ENCODE measurements around the gene BID.
A peak's percentile ranks its signal among the peaks of the same experiment; 100 is the strongest.

BID gene

GRCh38 chr22:17710023-17710422 is 64.2 kb downstream of the BID start:
- no peak overlapping the region for H3K4me3 ChIP-seq (replicated peaks in 1 of 2; ENCODE audit: low read depth in 2 of 2, low read length in 2 of 2)
- DNase-seq (ENCODE audit: low read depth in 2 of 2) = peak in 1 of 2 donors; percentile 23
- TF ChIP-seq, protein P1, sequence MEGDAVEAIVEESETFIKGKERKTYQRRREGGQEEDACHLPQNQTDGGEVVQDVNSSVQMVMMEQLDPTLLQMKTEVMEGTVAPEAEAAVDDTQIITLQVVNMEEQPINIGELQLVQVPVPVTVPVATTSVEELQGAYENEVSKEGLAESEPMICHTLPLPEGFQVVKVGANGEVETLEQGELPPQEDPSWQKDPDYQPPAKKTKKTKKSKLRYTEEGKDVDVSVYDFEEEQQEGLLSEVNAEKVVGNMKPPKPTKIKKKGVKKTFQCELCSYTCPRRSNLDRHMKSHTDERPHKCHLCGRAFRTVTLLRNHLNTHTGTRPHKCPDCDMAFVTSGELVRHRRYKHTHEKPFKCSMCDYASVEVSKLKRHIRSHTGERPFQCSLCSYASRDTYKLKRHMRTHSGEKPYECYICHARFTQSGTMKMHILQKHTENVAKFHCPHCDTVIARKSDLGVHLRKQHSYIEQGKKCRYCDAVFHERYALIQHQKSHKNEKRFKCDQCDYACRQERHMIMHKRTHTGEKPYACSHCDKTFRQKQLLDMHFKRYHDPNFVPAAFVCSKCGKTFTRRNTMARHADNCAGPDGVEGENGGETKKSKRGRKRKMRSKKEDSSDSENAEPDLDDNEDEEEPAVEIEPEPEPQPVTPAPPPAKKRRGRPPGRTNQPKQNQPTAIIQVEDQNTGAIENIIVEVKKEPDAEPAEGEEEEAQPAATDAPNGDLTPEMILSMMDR (IDR thresholded peaks at IDR 0.05; ENCODE audit: low read depth, low read length) = no peak

DNA sequence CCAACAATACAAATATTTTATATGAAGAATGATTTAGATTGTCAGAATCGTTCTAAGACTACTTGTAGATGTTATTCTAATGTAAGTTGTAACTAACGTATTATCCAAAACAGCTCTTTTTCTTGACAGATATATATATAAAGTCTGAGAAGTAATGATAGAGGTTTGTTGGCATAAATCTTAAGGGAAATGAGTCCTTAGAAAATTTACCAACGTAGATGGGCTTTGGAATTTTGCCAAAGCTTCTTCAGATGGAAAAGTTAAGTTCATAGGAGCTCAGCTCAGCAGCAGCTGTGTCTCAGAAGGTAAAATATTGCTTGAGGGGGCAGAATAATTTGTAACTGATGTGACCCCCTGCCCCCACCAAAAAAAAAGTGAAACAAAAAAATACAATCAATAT is 66.7 kb downstream of the BID start:
- H3K4me3 ChIP-seq (replicated peaks in 1 of 2; ENCODE audit: low read depth in 2 of 2, low read length in 2 of 2) = peak overlapping the region in 1 of 2 donors; percentile 48
- peak; percentile 44 to 45 for DNase-seq (ENCODE audit: low read depth in 2 of 2)
- TF ChIP-seq, protein P1 (IDR thresholded peaks at IDR 0.05; ENCODE audit: low read depth, low read length) = no peak

DNA sequence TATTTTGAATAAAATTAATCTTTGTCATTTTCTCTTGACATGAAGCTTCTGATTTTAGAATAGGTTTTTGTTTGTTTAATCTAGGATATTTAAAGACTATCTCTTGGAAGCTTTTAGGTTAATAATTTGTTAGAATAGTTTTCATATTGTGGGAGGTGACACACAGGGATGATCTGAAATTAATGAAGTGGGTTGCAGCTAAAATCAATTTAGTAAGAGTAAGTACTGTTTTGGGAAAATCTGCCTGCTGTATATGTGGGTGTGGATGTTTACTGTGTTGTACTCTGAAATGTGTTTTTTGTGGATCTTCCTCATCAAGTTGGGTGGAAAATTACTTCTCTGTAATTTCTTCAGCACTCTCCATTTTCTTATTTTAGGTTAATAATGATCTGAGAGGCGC is 67.3 kb downstream of the BID start:
- H3K4me3 ChIP-seq (replicated peaks in 1 of 2; ENCODE audit: low read depth in 2 of 2, low read length in 2 of 2) = peak overlapping the region; percentile 21 to 48
- TF ChIP-seq, protein P1 (IDR thresholded peaks at IDR 0.05; ENCODE audit: low read depth, low read length) = no peak
- peak; percentile 3 to 14 for DNase-seq (ENCODE audit: low read depth in 2 of 2)

DNA sequence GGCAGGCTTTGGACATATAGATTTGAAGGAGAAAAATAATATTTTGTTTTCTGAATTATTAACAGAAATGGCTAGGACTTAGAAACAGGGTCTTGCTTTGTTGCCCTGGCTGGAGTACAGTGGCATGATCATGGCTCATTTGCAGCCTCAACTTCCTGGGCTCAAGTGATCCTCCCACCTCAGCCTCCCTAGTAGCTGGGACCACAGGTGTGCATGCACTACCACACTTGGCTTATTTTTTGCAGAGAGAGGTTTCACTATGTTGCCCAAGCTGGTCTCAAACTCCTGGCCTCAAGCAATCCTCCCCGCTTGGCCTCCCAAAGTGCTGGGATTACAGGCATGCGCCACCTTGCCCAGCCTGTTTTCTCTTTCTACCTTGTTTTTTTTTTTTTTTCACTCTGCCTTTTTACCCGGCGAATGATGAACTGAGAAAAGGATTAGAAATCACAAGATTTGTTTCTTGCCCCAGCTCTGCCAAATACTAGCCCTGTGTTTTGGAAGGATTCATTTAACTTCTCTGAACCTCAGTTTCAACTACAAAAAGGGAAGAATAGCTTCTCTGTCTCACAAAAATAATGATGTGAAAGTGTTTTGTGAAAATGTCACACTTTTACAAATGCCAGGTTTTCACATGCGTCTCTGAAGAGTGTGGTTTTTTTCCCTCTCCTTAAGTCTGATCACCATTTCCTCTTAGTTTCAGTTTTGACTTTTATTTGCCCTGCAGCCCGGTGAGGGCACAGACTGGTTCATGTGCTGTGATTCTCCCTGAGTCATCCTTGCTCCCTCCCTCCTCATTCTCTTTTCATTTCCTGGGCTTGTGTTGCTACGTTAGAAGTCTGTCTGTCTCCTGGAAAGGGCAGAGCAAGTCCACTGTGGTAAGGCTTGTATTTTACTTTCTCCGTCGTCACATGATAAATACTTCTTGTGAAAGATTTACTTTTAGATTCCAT is 68.0 kb downstream of the BID start:
- peak overlapping the region; percentile 25 to 48 for H3K4me3 ChIP-seq (replicated peaks in 1 of 2; ENCODE audit: low read depth in 2 of 2, low read length in 2 of 2)
- TF ChIP-seq, protein P1 (IDR thresholded peaks at IDR 0.05; ENCODE audit: low read depth, low read length) = no peak
- peak; percentile 92 to 95 for DNase-seq (ENCODE audit: low read depth in 2 of 2)

DNA sequence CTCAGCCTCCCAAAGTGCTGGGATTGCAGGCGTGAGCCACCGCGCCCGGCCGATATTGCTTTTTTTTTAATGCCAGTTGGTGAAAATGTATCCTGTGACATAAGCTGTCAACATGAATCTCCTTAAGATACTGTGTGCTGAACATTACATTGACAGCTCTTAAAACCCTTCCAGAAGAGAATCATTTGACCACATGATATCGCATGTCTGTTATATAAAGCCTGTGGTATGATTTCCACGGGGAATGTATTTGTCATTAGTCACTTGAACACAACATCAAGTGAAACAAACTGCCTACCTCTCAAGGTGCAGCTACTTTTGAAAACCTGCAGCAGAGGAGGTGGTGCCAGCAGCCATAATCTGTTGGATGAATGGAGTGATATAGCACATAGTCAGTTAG is 68.7 kb downstream of the BID start:
- H3K4me3 ChIP-seq (replicated peaks in 1 of 2; ENCODE audit: low read depth in 2 of 2, low read length in 2 of 2) = no peak overlapping the region
- TF ChIP-seq, protein P1 (IDR thresholded peaks at IDR 0.05; ENCODE audit: low read depth, low read length) = no peak
- DNase-seq (ENCODE audit: low read depth in 2 of 2) = no peak

GRCh38 chr22:17703811-17704210 is 70.5 kb downstream of the BID start:
- TF ChIP-seq, protein P1 (IDR thresholded peaks at IDR 0.05; ENCODE audit: low read depth, low read length) = no peak
- H3K4me3 ChIP-seq (replicated peaks in 1 of 2; ENCODE audit: low read depth in 2 of 2, low read length in 2 of 2) = no peak overlapping the region
- DNase-seq (ENCODE audit: low read depth in 2 of 2) = peak in 1 of 2 donors; percentile 18
